GM18526 (cell line): ENCODE measurements around the gene CD48.

Source experiments
- POLR2A ChIP-seq: IDR thresholded peaks from 3 replicates; pipeline ENCODE4 v1.6.1; 2011; ENCODE audit not compliant: insufficient read length; ENCODE audit errors: extremely low read depth

The CD48 gene, protein sequence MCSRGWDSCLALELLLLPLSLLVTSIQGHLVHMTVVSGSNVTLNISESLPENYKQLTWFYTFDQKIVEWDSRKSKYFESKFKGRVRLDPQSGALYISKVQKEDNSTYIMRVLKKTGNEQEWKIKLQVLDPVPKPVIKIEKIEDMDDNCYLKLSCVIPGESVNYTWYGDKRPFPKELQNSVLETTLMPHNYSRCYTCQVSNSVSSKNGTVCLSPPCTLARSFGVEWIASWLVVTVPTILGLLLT

DNA sequence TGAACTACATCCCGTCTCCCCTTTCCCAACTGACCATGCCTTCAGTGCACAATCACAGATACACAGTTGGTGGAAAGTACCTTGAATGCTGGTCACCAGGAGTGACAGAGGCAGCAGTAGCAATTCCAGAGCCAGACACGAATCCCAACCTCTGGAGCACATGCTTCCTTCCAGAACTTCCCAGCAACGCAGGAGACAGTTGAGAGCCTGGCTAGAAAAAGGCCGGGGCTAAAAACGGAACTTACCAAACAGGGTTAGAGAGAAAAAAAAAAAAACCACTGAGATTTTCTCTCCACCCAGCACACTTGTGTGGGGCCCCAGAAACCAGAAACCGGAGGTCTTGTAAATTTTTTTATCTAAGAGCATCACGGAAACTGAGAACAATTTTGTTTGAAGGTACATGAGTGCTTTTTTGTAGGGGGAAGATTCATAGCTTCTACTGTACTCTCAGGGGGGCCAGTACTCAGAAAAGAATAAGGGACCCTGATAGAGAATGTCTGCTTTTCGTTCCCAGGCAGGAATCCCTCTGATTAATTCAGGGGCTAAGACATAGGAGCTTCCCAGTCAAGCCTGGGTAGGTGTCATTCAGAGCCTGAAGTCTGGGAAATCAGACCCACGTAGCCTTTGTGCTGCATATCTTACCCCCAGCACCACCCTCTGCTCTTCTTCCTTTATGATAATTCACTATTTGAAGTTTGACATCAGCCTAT, at the start of gene CD48:
Gene CD48, minus strand, starts transcription at position 221 of the 710 bp plus-strand sequence. Its CDS starts 59 bp downstream, at position 162.
- TF ChIP-seq POLR2A: peak; percentile 64

- TF ChIP-seq POLR2A: no peak
These were observed 49.4 kb upstream of the CD48 start for GRCh38 chr1:160761046-160761445.

GRCh38 chr1:160759740-160760139, 48.1 kb upstream of the CD48 start:
- no peak for TF ChIP-seq POLR2A

DNA sequence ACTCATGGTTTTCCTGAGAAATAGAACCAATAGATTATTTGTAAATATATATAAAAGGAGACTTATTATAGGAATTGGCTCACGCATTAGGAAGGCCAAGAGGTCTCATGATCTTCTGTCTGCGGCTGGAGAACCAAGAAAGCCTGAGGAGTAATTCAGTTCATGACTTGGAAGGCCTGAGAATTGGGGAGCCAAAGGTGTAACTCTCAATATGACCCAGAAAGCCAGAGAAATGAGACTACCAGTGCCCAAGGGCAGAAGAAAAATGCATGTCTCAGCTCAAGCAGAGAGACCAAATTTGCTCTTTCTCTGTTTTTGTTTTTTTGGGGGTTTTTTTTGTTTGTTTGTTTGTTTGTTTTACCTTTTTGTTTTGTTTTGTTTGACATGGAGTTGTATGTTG, 46.9 kb upstream of the CD48 start:
- no peak for TF ChIP-seq POLR2A

DNA sequence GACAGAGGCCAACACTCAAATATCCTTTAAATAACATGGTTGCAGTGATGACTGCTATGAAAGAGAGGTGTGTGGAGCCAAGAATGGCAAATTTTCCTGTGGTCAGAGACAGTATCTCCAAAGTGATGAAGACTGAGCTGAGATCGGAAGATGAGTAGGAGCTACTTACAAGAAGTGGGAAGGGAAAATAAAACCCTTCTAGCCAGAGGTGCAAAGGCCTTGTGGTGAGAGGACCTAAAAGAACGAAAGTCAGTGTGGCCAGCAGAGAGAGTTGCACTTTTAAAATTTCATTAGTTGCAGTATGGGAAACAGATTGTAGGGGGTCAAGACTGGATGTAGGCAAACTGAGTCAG, 45.2 kb upstream of the CD48 start:
- no peak for TF ChIP-seq POLR2A

GRCh38 chr1:160755911-160756848, 44.6 kb upstream of the CD48 start:
- peak; percentile 16 for TF ChIP-seq POLR2A

DNA sequence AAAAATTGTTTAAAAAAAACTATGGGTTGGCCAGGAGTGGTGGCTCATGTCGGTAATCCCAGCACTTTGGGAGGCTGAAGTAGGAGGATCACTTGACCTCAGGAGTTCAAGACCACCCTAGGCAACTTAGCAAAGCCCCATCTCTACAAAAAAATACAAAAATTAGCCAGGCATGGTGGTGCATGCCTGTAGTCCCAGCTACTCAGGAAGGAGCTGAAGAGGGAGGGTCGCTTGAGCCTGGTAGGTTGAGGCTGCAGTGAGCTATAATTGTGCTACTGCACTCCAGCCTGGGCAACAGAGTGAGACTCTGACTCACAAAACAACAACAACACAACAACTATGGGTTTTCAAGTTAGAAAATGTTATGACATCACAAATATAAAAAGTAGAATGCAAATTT, 43.8 kb upstream of the CD48 start:
- TF ChIP-seq POLR2A: no peak

- TF ChIP-seq POLR2A: no peak
These were observed 42.0 kb upstream of the CD48 start for GRCh38 chr1:160753594-160753993.

DNA sequence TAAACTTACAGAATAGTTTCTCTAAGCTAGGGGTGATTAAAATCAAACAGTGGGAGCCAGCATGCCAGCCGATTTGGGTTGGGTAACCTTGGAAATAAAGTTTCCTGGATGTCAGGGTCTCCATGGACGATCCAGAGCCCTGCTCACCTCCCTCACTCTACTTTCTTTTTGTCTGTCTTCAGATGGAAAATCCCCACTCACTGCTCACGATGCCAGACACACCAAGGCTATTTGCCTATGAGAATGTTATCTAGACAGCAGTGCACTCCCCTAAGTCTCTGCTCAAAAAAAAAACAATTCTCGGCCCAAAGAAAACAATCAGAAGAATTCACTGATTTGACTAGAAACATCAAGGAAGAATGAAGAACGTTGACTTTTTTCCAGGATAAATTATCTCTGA, 41.3 kb upstream of the CD48 start:
- TF ChIP-seq POLR2A: no peak

GRCh38 chr1:160752406-160752805, 40.8 kb upstream of the CD48 start:
- no peak for TF ChIP-seq POLR2A

- no peak for TF ChIP-seq POLR2A
These were observed 39.0 kb upstream of the CD48 start for GRCh38 chr1:160750608-160751007.

DNA sequence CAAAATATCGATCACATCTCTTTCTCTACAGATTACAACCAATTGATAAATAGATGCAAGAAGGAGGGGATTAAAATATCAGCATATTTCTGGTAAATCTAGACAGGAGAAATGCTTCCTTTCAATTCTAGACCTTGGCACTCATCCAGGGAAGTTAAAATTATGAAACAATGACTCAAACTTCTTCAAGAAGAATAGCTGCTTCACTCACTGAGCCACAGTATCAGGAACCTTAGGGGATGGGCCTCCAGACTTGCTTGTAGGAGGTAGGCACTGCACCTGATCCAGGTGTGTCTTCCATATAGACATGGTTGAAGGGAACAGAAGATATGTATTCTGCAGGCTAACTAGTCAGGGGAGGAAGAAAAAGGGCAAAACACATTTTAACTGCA, 37.3 kb upstream of the CD48 start:
- TF ChIP-seq POLR2A: no peak

DNA sequence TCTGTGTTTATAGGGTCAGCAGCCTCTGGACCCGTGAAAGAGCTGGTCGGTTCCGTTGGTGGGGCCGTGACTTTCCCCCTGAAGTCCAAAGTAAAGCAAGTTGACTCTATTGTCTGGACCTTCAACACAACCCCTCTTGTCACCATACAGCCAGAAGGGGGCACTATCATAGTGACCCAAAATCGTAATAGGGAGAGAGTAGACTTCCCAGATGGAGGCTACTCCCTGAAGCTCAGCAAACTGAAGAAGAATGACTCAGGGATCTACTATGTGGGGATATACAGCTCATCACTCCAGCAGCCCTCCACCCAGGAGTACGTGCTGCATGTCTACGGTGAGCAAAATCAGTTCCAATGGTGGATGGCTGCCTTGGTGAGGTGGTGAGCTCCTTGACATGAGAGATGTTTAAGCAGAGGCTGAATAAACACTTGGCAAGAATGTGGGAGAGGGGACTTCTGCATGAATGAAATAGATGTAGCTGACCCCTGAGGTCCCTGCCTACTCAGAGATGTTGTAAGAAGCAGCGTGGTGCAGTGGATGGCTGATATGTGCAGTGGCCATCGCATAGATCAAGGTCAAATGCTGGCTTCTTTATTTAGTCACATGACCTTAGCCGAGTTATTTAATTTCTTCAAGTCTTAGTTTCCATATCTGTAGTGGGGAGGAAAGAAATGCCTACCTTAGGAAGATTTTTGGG, 36.7 kb upstream of the CD48 start:
- no peak for TF ChIP-seq POLR2A

DNA sequence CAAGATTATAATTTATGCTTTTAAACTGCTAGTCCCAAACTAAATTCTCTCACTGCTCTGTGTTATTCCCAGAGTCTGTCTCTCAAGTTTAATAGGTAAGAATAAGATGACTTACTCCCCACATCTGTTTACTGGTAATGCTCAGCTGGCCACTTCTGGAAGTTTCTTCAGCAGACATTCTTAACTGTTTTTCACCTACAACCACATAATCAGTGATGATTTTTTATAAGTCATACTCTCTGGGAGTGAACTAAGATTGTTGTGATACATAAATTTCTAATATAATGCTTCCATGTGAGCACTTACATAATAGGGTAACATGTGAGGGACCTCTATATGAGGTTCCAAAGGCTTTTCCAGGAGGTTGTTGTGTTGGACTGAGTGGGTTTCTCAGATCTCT, 36.1 kb upstream of the CD48 start:
- no peak for TF ChIP-seq POLR2A

- no peak for TF ChIP-seq POLR2A
These were observed 35.3 kb upstream of the CD48 start for GRCh38 chr1:160746836-160747500.
